ENCODE measurements around the gene FAM222A.

The FAM222A gene

GRCh38 chr12:109793411-109793810 is 79.8 kb downstream of the FAM222A start:
- H3K4me1 Mint-ChIP-seq = peaks cover 4% of the 10 kb centered on the region
- no peak overlapping the region for H3K4me3 Mint-ChIP-seq
- DNase-seq = no peak
- H3K27ac Mint-ChIP-seq = no peak overlapping the region
- H3K36me3 Mint-ChIP-seq (ENCODE audit: low read depth) = peaks cover 6% of the 10 kb centered on the region
- TF ChIP-seq CTCF (IDR thresholded peaks at IDR 0.05) = no peak
- no peaks in the 10 kb centered on the region for H3K9me3 Mint-ChIP-seq
- peaks cover 6% of the 10 kb centered on the region for H3K27me3 Mint-ChIP-seq (ENCODE audit: low read depth, poor library complexity)

- Mint-ChIP-seq H3K4me1 (peaks cover 4% of the 10 kb centered on the region), H3K27me3 (ENCODE audit: low read depth, poor library complexity) (peaks cover 3% of the 10 kb centered on the region), H3K27ac (no peak overlapping the region), H3K36me3 (ENCODE audit: low read depth) (peaks cover 6% of the 10 kb centered on the region), H3K9me3 (no peaks in the 10 kb centered on the region), H3K4me3 (no peak overlapping the region)
- no peak for DNase-seq
- TF ChIP-seq CTCF (IDR thresholded peaks at IDR 0.05) = no peak
These were observed 80.3 kb downstream of the FAM222A start for GRCh38 chr12:109793826-109794501.

- no peak for DNase-seq
- H3K36me3 Mint-ChIP-seq (ENCODE audit: low read depth) = peaks cover 6% of the 10 kb centered on the region
- no peak for TF ChIP-seq CTCF (IDR thresholded peaks at IDR 0.05)
- peaks cover 4% of the 10 kb centered on the region for H3K4me1 Mint-ChIP-seq
- H3K27ac Mint-ChIP-seq = no peak overlapping the region
- no peak overlapping the region for H3K4me3 Mint-ChIP-seq
- H3K9me3 Mint-ChIP-seq = no peaks in the 10 kb centered on the region
- peaks cover 3% of the 10 kb centered on the region for H3K27me3 Mint-ChIP-seq (ENCODE audit: low read depth, poor library complexity)
These were observed 81.4 kb downstream of the FAM222A start for GRCh38 chr12:109795023-109795422.

- DNase-seq = no peak
- Mint-ChIP-seq H3K27ac (peak overlapping the region; percentile 39), H3K4me1 (peaks cover 4% of the 10 kb centered on the region), H3K4me3 (no peak overlapping the region), H3K27me3 (ENCODE audit: low read depth, poor library complexity) (peaks cover 3% of the 10 kb centered on the region), H3K36me3 (ENCODE audit: low read depth) (peaks cover 6% of the 10 kb centered on the region), H3K9me3 (no peaks in the 10 kb centered on the region)
- no peak for TF ChIP-seq CTCF (IDR thresholded peaks at IDR 0.05)
These were observed 82.4 kb downstream of the FAM222A start for GRCh38 chr12:109796057-109796456.

- peaks cover 5% of the 10 kb centered on the region for H3K36me3 Mint-ChIP-seq (ENCODE audit: low read depth)
- no peaks in the 10 kb centered on the region for H3K9me3 Mint-ChIP-seq
- peaks cover 7% of the 10 kb centered on the region for H3K27me3 Mint-ChIP-seq (ENCODE audit: low read depth, poor library complexity)
- H3K4me3 Mint-ChIP-seq = no peak overlapping the region
- peaks cover 4% of the 10 kb centered on the region for H3K4me1 Mint-ChIP-seq
- DNase-seq = no peak
- no peak for TF ChIP-seq CTCF (IDR thresholded peaks at IDR 0.05)
- no peak overlapping the region for H3K27ac Mint-ChIP-seq
These were observed 84.5 kb downstream of the FAM222A start for GRCh38 chr12:109797905-109798669.

All from nephron progenitor cell (in vitro differentiated cells).